ENCODE data around the gene FA2H.
"Not testable (repeated sequence)": the region's sequence is repeated elsewhere in the genome, so short reads cannot be mapped to it uniquely, and the experiment has no call there.

Gene FA2H

DNA sequence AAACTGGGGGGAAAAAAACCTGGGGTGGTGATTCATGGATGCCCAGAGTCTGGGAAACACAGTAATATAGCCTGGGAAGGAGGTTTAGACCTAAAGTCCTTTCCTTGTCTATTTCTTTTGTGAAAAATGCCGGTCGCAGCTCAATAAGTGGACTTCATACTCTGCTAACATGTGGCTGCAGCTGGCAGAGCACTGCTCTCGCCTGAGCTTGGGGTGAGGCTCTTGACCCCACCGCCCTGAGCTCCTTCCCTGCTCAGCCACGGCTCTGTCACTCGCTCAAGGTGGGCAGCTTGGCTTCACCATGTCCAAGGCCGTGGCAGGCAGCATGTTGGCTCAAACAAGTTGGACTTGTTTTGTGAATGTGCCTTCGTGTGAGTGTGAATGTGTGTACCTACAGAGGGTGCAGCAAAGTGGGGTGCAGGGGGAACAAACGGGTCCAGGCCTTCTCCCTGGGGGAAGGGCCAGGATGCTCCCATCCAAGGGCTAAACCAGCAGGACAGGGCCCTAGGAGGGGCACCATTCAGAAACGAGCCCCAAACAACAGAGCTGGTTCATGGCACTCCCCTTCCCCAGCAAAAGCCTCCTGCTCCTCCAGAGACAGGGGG, 4.9 kb downstream of the FA2H start:
- no peak for DNase-seq

DNA sequence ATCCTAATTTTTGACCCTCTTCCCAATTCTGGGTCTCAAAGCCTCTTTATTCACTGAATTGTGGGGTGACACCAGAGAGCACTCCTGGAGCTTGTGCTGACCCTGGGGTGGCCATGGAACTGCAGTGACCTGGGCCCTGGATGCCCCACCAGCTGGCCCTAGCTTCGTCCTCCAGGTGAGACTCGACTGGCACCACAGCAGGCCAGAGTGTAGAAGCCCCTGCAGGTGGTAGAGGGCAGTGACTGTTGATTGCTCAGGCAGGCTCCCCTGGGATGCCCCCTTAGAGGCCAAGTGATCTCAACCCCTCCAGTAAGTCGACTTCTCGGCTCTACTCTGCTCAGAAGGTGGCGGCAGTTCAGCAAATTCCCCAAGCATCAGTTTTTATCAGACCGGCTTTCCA, 6.4 kb downstream of the FA2H start:
- DNase-seq: no peak

DNA sequence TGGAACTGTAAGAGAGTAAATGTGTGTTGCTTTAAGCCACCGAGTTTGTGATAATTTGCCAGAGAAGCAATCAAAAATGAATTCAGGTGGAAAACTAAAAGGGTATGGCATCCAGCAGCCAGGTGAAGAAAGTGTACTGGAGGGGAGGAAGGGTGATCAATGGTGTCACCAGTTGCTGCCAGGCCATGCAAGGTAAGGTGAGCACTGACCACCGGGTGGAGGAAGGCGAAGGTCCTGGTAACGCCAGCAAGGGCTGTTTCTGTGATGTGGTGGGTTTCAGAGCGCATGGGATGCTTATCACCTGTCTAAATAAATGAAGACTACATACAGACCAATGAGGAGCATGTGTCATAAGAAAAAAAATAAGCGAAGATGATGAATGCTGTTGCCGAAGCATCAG, 6.9 kb downstream of the FA2H start:
- no peak for DNase-seq

DNA sequence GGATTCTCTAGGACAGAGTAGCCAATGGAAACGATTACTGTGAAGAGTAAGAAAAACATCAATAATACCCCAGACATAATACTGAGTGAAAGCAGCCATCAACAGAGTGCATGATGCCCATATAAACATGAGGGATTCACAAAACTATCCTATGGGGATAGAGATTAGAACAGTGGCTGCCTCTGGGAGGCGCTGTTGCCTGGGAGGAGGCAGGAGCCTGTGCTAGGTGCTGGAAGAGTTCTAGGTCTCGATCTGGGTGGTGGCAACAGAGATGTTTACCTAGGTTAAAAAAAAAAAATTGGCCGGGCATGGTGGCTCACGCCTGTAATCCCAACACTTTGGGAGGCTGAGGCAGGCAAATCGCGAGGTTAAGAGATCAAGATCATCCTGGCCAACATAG, 7.9 kb downstream of the FA2H start:
- DNase-seq: no peak

DNA sequence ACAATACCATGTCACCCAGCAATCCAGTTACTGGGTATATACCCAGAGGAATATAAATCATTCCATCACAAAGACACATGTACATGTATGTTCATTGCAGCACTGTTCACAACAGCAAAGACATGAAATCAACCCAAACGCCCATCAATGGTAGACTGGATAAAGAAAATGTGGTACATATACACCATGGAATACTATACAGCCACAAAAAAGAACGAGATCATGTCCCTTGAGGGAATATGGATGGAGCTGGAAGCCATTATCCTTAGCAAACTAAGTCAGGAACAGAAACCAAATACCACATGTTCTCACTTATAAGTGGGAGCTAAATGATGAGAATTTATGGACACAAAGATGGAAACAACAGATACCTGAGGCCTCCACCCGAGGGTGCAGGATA, 10.4 kb downstream of the FA2H start:
- DNase-seq: not testable (repeated sequence)

DNA sequence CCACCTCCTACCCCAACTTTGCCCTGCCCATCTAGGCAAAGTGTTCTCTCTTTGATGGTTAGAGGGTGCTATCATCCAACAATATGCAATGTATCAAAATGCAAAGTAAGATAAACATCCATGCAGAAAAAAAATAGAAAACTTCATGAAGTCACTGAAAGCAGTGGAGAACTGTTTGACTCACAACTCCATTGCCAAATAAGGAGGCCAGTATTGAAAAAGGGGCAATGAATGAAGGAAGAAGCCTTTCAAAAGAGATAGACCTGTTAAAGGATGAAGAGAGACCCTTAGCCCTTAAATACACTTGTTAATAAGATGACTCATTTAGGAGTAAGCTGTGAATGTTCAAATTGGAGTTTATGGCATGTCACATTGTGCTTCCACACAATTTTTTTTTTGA, 13.0 kb downstream of the FA2H start:
- no peak for DNase-seq

DNA sequence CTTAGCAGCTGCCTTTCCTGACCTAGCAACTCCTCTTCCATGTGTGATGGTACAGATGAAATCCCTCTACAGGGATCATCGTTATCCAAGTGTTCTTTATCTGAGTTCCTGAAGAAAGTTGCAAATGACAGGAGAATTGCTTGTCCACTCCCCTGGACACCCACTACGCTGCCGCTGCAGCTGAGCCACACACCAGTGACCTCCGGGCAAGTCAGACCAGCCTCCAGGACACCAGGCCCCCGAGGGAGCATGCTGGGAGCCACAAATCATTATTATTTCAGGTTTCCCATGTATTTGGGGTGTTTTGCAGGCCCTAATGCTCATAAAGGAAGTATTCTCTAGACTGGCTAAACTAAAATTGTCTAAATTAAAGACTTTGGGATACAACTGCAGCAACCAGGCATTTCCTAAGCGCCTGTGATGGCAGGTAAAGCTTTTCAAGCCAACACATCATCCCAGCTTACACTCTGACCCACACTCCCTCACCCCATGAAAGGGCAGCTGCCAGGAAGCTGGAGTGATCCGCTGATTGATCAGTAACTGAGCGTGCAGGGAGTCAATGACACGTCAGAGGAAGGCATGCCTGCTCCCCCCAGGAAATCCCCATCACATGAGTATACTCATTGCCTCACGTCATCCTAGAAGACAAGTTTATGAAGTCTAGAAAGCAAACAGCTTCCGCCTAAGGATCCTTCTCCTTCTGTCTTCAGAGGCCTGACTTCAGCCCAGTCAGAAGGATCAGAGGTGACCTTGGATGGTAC, 14.4 kb downstream of the FA2H start:
- DNase-seq: no peak

DNA sequence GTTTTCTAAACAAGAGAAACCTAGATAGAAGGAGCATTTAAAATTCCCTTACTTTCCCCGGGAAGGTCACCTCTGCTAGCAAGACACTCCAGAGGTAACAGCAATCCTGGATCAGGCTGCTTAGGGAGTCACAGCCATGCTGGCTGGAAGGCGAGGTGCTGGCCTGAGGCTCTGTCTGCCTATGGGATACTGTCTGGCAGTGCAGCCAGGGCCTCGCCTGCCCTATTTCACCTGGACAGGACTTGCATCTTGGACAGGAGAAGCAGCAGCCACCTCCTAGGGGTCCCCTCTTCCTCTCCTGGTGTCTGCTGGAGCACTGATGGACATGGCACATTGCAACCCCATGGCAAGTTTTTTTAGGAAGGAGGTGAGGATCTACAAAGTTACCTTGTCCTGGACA, 15.1 kb downstream of the FA2H start:
- no peak for DNase-seq

DNA sequence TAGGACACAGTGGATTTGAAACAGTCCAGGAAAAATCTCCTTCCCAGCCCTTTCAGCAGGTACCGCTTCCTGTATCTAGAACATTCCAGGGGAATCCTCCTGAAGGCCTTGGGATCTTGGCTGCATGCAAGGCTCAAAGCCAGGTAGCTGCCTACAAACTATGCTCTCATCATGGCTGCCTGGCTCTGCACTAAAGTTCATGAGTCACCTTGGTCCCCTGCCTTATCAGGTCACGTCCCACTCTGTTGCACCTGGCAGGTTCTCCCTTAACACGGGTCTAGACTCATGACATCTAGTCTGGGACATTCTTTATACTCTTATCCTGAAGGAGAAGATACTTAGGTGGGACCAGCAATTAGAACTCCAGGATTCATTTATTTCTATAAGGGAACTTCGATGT, 15.8 kb downstream of the FA2H start:
- DNase-seq: no peak

DNA sequence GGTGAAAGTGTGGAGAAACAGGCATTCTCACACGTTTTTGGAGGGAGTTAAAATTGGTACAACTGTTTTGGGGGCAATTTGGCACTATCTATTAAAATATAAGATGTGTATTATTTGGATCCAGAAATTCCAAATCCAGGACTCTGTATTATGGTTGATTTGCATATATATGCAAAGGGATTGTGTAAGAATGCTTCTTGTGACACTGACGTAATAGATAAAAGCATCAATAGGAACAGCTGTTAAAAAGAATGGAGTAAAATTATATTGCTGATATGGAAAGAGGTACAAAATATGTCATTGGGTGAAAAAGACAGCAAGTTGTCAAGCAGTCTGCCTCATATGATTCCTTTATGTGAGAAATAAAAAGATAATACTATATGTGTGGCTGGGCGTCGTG, 17.3 kb downstream of the FA2H start:
- no peak for DNase-seq

DNA sequence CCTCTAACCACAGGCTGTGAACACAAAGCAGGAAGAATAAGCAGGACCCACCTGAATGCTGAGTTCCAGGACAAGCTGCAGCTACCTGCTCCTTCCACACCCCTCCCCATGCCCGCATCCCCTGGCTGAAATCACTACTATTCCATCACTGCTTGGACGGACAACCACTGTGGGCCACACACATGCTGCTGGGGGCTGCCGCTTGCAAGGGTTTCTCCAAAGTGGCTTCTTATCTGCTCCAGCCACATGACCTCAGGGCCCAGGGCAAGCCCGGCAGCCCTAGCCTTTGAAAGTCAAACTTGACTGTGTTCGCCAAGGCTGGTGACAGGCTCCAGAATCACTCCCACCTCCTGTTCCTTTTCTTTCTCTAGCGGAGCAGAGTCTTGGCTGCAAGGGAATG, 18.4 kb downstream of the FA2H start:
- DNase-seq: no peak

DNA sequence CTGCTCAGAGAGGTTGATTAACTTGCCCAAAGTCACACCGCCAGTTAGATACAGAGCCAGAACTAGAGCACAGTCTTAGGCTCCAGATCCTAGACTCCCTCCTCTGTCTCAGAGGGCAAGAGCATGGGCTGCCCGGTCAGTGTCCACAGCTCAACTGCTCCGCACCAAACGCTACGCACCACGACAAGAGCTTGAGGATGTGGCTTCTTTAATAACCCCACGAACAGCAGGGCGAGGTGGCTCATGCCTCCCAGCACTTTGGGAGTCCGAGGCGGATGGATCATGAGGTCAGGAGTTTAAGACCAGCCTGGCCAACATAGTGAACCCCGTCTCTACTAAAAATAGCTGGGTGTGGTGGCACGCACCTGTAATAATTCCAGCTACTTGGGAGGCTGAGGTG, 21.4 kb downstream of the FA2H start:
- DNase-seq: no peak

DNA sequence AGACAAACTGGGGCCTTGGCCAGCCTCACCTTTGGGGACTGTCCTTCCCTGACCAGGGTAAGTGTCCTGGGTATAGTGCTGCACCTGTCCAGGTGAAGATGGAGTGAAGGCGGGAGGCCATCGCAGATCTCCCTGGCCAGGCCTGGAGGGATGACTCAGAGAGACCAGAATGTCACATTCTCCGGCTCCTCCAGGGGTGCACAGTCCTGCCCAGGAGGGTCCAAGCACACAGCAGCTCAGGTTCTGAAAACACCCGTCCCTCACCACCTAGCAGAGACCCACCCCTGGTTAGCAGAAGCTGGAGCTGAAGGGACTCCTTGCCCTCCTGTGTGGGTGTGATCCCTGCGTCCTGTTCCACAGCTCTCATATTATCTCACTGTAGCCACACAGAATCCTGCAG, 21.9 kb downstream of the FA2H start:
- DNase-seq: no peak

DNA sequence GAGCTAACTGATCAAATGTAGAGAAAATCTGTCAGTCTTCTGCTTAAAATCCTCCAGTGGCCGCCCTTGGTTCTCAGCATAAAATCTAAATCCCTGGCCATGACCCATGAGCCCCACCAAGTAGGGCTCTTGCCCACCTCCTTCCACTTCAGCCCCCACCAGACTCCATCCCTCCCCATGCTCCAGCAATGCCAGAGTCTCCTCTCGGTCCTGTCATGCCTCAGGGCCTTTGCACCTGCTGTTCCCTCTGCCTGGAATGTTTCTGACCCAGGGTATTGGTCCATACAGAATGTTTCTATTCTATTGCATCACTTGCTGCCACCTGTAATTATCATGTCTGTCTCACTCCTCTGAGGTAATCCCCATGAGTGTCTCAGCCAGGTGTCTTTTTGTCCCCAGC, 22.4 kb downstream of the FA2H start:
- DNase-seq: no peak

DNA sequence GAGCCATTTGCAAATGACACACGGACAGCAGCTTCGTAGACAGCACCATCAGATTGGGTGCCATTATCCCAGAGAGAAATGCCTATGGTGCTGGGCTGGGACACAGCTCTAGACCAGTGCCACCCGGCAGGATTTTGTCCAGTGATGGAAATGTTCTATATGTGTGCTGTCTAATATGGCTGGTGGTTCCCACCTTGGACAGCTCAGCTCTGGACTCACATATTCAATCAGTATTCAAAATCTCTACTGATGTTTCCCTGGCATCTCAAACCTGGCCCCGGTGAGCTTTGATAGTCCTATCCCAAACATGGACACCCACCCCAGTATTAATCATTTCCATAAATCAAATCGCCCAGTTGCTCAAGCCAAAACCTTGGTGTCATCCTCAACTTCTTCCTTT, 23.0 kb downstream of the FA2H start:
- DNase-seq: no peak

DNA sequence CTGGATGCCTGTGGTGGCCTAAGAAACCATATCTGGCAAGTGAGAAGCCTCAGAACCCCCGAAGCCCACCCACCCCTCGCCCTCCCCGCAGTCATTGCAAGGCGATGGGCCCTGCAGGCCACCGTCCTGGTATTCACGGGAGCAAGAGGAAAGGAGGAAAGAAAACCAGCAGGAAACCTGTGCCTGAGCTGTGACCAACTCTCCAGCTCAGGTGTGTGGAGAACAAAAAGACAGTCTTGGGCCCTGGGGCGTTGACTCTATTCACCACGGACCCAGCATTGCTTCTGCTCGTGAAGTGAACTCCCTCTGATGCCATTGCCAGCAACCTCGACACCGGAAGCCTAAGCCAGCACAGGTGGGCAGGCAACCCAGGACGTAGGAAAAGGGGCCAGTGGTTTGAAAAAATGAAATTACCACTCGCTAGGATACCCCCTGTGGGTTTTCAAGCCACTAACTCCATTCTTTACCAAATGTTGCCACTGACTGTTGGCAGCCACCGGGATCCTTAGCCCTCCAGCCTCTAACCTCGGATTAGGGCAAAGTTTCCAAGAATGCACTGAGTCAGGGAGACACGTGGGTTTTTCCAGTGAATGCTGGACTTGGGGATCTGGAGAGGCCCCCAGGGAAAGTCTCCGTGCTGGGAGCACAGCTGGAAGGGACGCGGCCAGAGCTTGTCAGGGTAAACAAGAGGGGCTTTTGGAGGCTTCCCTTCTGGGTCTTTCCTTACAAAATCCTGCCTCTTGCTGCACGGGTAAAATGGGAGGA, 25.1 kb downstream of the FA2H start:
- DNase-seq: peak; percentile 38

DNA sequence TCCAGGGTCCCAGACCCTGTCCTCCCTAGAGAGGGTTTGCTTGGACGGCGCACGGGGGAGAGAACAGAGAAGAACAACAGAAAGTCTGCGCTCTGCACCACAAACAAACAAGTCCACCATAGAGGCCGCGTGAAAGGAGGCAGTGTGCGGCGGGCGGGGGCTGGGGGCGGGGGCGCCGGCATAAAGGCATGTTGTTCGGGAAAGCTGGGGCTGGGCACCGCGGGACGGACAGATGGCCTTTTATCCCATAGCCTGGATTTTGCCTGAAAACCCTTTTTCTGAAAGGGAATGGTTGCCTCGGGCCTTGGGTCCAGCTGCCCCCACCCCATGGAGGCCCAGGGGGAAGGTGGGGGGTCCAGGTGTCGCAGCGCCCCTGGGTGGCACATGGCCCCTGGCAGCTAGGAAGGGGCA, 26.0 kb downstream of the FA2H start:
- DNase-seq: no peak

DNA sequence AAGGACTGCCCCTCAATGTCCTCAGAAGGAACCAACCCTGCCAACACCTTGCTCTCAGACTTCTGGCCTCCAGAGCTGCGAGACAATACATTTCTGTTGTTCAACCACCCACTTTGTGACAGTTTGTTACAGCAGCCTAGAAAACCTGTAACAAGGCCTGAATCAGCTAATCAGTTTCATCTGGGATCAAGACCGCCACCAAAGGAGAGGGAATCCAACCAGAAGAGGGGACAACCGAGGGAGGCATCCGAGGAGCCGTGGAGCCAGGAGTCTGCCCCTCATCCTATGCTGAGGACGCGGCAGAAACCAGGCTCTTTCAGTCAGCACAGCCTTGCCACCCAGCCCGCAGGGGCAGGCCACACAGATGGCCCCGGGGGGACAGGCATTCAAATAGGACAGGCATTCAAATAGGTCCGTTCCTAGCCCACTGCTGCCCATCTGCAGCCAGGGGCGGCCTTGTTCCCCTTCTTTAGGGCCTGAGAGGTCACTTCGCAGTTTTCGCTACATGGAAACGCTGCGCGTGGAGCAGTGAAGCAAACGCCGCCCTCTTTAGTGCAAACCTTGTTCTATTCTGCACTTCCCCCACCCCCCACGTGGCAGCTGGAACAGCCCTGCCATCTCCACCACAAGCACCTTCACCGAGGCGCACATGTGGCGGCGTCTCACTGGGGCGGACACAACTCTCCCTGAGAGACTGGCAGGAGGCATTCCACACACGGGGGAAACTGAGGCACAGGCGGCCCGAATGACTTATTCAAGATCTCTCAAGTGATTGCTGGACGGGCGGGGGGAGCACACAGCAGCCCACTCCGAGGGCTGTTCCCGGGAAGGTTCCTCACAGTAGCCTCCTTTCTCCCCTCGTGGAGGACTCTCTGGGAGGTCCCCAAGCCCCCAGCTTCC, 26.7 kb downstream of the FA2H start:
- DNase-seq: no peak

DNA sequence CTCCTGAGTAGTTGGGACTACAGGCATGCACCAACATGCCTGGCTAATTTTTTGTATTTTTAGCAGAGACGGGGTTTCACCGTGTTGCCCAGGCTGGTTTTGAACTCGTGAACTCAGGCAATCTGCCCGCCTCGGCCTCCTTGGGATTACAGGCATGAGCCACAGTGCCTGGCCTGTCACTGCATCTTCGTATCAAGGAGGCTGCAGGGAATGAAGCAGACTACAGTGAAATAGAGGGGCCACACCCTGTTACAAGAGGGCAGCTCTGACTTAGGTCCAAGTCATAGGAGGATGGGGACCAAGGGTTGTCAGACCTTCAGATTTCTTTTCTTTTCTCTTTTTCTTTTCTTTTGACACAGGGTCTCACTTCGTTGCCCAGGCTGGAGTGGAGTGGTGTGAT, 28.7 kb downstream of the FA2H start:
- no peak for DNase-seq

DNA sequence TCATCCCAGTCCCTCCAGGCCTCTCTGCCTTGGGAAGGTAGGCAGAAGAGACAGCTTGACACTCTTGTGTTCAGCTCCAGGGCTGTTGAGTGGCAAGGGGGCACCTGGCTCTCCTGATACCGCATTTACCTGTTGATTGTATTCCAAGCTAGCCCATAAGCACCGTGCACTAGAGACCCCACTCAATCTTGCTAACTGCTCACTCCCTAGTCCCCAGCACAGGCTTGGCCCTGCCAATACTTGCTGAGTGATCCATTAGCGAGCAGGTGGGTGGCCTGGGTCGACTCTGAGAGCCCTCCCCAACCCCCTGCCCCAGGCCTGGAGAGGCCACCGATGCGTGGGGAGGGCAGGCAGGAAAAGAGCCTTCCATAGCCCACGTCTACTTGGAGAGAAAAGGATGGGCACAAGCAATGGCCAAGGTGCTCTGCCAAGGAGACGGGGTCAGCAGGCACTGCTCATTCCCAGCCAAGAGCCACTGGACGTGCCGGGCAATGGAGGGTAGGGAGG, 29.5 kb downstream of the FA2H start:
- no peak for DNase-seq

DNA sequence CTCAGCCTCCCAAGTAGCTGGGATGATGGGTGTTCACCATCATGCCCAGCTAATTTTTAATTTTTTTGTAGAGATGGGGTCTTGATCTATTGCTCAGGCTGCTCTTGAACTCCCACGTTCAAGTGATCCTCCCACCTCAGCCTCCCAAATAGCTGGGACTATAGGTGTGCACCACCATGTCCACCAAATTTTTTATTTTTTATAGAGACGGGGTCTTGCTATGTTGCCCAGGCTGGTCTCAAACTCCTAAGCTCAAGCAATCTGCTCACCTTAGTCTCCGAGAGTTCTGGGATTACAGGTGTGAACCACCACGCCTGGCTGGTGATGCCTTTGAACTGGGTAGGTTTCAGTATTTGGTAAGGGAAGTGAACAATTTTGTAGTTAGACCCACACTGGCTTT, 30.1 kb downstream of the FA2H start:
- no peak for DNase-seq

DNA sequence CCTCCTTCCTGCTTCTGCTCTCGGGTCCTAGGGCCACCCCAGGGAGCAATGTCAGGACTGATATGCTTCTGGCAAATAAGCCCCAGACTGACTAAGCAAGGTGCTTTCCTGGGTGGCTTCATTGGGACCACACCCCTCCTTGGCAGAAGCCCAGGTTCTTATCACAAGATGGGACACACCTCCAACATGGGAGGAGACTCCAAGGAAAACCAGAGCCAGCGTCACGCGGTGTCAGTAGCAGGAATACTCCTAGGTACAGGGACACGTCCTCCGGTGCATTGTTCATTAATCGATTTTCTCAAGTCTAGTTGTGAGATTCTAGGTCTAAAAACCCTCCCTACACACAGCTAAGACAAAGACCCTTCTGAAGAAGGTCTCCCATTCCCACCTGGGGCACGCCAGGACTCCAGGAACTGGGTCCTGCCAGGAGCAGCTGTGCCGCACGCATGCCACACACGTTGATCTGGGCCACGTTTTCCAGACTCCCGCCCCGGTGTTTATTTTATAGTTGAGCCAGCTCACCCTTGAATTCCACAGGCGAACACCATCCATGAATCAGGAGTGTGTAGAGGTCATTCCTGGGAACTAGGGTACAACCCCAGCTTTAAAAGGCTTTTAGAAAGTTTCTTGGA, 30.8 kb downstream of the FA2H start:
- peak; percentile 79 for DNase-seq
